CD4-positive, alpha-beta T cell (primary cell): Measurements from ENCODE around the gene MTHFR. TPM values are rescaled to one million over a fixed set of nuclear protein-coding genes. Genes with fewer than 3 reads are reported as not detected.

Source experiments
- ATAC-seq: fragments of 200-7000 bp; cut with Tn5 transposase; one replicate; pipeline ENCODE4 v1.10.0; 2022; ENCODE audit warnings: mild to moderate bottlenecking; ENCODE audit not compliant: poor library complexity
- CTCF ChIA-PET: fragments of 350-600 bp; sonication (Branson Sonifier 250); formaldehyde crosslinking; loops from one replicate; lab custom pipeline; 2021; ENCODE audit warnings: antibody characterized with exemption, inconsistent platforms; lab: Charles Lee
- POLR2A ChIA-PET: fragments of 350-600 bp; sonication (Branson Sonifier 250); formaldehyde crosslinking; loops from one replicate; lab custom pipeline; 2021; ENCODE audit warnings: antibody characterized with exemption, inconsistent platforms; lab: Charles Lee
- DNase-seq, 14 experiments: peaks; one replicate each; pipeline ENCODE4 v3.0.0-alpha.2; 2013 to 2020; ENCODE audit warnings: mixed read lengths in 2 of 14
- H3K27ac ChIP-seq, 2 donors: one replicate each; pipeline versions ENCODE4 v1.5.1 to v1.7.0; 2013; ENCODE audit warnings: low read length in 2 of 2, low read depth in 1 of 2, mild to moderate bottlenecking in 1 of 2
- H3K27me3 ChIP-seq, 2 experiments: 1 replicate in 1 of 2; 2 replicates in 1 of 2; pipeline versions ENCODE4 v1.6.1 to v1.7.0; 2013; ENCODE audit warnings: low read length in 2 of 2, control low read depth in 1 of 2, mild to moderate bottlenecking in 1 of 2, moderate library complexity in 1 of 2; ENCODE audit not compliant: insufficient read depth in 2 of 2, control insufficient read depth in 1 of 2
- H3K36me3 ChIP-seq: one replicate; pipeline ENCODE4 v1.6.1; 2013; ENCODE audit warnings: low read length, control low read depth; ENCODE audit not compliant: insufficient read depth
- H3K4me1 ChIP-seq: one replicate; pipeline ENCODE4 v1.6.1; 2013; ENCODE audit warnings: low read length, control low read depth; ENCODE audit not compliant: insufficient read depth
- H3K4me3 ChIP-seq: one replicate; pipeline ENCODE4 v1.5.1; 2013; ENCODE audit warnings: mild to moderate bottlenecking, low read length, moderate library complexity
- H3K9me3 ChIP-seq, 2 experiments: 1 replicate in 1 of 2; 2 replicates in 1 of 2; pipeline versions ENCODE4 v1.6.1 to v1.7.0; 2013; ENCODE audit warnings: low read length in 2 of 2, mild to moderate bottlenecking in 2 of 2, control low read depth in 1 of 2, moderate library complexity in 1 of 2; ENCODE audit not compliant: control insufficient read depth in 1 of 2, insufficient read depth in 1 of 2
- H3K27ac Mint-ChIP-seq: one replicate; pipeline ENCODE4 v1.8.0; 2020; ENCODE audit warnings: mixed read lengths
- H3K27me3 Mint-ChIP-seq: one replicate; pipeline ENCODE4 v1.8.0; 2021; ENCODE audit warnings: mixed read lengths
- H3K36me3 Mint-ChIP-seq: one replicate; pipeline ENCODE4 v1.8.0; 2021; ENCODE audit warnings: low read depth, mixed read lengths
- H3K4me1 Mint-ChIP-seq: one replicate; pipeline ENCODE4 v1.8.0; 2021; ENCODE audit warnings: low read depth, mixed read lengths
- H3K4me3 Mint-ChIP-seq: one replicate; pipeline ENCODE4 v1.8.0; 2020; ENCODE audit warnings: mild to moderate bottlenecking, mixed read lengths
- H3K9me3 Mint-ChIP-seq: one replicate; pipeline ENCODE4 v1.8.0; 2020; ENCODE audit warnings: mixed read lengths
- intact Hi-C, 2 experiments: fragments of 100-400 bp; cut with DNase I in 1 of 2; cut with micrococcal nuclease in 1 of 2; formaldehyde crosslinking; loops; one replicate each; pipeline versions ENCODE4 v1.15.1 to v1.9.0; 2023 to 2025; cut with DNase I, micrococcal nuclease
- total RNA-seq, 174 experiments: library from RNA in 2 of 174; stranded (reverse) in 2 of 174; gene quantifications; one replicate each; pipeline ENCODE4 v1.2.3 and lab custom pipeline; 2021 to 2026
- TF ChIP-seq, protein P1 (sequence below): fragments of 200-600 bp; IDR thresholded peaks from one replicate; pipeline ENCODE4 v1.8.0; 2022; ENCODE audit warnings: antibody characterized with exemption, mild to moderate bottlenecking

Gene MTHFR
- total RNA-seq, 2 experiments from 2014 or later = 30.8 to 31.3 TPM

DNA sequence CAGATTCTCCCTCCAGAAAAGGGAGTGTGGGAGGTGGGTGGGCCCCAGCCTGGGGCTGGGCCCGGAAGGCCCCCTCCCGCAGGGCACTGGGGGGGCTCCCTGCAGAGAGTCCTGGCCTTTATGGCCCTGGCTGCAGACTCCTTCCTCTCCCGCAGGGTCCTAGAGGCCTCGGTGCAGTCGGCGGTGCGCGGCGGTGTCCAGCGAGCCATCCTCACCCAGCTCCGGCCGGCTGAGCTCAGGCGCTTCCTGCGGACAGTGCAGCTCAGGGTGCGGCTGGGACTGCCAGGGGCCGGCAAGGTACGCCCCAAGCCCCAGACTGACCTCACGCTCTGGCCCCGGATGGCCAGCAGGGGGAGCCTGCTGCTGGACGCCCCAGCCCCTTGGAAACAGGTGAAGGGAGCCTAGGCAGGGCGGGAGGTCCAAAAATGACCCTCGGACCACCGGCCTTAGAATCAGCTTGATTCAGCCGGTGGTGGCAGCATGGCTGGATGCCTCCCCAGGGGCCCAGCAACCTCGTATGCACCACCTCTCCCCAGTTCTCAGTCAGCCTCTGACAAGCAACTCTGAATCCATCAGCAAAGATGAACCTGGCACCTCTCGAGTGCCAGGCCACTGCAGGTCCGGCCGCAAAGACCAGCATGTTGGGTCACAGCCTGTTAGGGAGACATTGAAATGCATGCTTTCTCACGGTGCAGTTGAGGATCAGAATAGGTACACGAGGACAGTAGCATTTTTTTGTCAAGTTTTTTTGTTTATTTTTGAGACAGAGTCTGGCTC lies 20.6 kb downstream of the MTHFR start:
- ATAC-seq (peak; percentile 29), DNase-seq (peak in 9 of 14 experiments; percentile 23 to 66 (median 36))
- H3K4me3 ChIP-seq = peak overlapping the region; percentile 36
- H3K4me1 ChIP-seq = peaks cover 13% of the 10 kb centered on the region
- H3K27ac ChIP-seq = no peak overlapping the region
- H3K9me3 ChIP-seq = no peaks in the 10 kb centered on the region
- H3K9me3 Mint-ChIP-seq = no peaks in the 10 kb centered on the region
- H3K27ac Mint-ChIP-seq = no peak overlapping the region
- ChIA-PET POLR2A (interaction anchor here (1.6 kb wide), 1 partner anchor 123 kb away, joined by 3 read pairs; no protein-coding TSS in a partner anchor), CTCF (no interaction called here)
- intact Hi-C loops = no loop called here
- no peak overlapping the region for H3K4me3 Mint-ChIP-seq
- TF ChIP-seq, protein P1, sequence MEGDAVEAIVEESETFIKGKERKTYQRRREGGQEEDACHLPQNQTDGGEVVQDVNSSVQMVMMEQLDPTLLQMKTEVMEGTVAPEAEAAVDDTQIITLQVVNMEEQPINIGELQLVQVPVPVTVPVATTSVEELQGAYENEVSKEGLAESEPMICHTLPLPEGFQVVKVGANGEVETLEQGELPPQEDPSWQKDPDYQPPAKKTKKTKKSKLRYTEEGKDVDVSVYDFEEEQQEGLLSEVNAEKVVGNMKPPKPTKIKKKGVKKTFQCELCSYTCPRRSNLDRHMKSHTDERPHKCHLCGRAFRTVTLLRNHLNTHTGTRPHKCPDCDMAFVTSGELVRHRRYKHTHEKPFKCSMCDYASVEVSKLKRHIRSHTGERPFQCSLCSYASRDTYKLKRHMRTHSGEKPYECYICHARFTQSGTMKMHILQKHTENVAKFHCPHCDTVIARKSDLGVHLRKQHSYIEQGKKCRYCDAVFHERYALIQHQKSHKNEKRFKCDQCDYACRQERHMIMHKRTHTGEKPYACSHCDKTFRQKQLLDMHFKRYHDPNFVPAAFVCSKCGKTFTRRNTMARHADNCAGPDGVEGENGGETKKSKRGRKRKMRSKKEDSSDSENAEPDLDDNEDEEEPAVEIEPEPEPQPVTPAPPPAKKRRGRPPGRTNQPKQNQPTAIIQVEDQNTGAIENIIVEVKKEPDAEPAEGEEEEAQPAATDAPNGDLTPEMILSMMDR = peak; percentile 81
- H3K36me3 Mint-ChIP-seq = no peaks in the 10 kb centered on the region
- peaks cover 5% of the 10 kb centered on the region for H3K36me3 ChIP-seq
- no peaks in the 10 kb centered on the region for H3K4me1 Mint-ChIP-seq
- no peaks in the 10 kb centered on the region for H3K27me3 Mint-ChIP-seq
- H3K27me3 ChIP-seq = no peaks in the 10 kb centered on the region

DNA sequence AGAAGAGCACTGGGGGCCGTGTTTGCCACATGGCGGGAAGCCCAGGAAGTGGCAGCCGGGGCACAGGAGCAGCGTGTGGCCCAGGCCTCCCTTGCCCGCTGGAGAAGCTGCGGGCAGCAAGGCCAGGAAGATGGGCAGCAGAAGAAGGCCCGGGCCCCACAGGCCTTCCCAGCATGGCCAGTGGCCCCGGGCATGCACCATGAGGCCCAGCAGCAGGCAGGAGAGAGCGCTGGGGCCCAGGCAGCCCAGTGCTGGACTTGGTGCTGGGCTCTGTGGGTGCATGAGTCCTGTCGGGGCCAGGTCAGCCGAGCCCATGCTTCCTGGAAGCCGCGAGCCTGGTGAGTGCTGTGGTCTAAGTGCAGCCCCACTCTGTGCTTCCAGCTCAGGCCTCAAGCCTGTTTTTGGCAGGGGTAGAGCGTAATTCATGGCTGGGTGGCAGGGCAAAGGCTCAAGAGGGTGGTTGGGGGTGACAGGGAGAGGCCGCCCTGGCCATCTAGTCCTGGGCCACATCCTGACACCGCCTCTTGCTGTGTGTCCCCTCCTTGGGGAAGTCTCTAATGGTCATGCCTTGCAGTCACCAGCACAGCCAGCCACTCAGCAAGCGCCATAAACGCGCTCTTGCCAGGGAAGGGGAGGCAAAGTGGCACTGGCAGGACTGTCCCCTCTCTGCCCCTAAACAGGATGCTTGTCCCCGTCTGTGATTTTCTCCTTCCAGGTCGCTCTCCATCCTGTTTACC lies 21.3 kb downstream of the MTHFR start:
- DNase-seq (peak in 1 of 14 experiments; percentile 18), ATAC-seq (no peak)
- no peak overlapping the region for H3K4me3 Mint-ChIP-seq
- Histone ChIP-seq H3K4me3 (peak overlapping the region; percentile 36), H3K4me1 (peaks cover 13% of the 10 kb centered on the region), H3K27ac (no peak overlapping the region), H3K9me3 (no peaks in the 10 kb centered on the region), H3K27me3 (no peaks in the 10 kb centered on the region), H3K36me3 (no peaks in the 10 kb centered on the region)
- no peak overlapping the region for H3K27ac Mint-ChIP-seq
- intact Hi-C loops = no loop called here
- ChIA-PET POLR2A (interaction anchor here (1.6 kb wide), 1 partner anchor 123 kb away, joined by 3 read pairs; no protein-coding TSS in a partner anchor), CTCF (no interaction called here)
- H3K27me3 Mint-ChIP-seq = no peaks in the 10 kb centered on the region
- TF ChIP-seq, protein P1 = no peak
- no peaks in the 10 kb centered on the region for H3K9me3 Mint-ChIP-seq
- H3K4me1 Mint-ChIP-seq = no peaks in the 10 kb centered on the region
- H3K36me3 Mint-ChIP-seq = no peaks in the 10 kb centered on the region

DNA sequence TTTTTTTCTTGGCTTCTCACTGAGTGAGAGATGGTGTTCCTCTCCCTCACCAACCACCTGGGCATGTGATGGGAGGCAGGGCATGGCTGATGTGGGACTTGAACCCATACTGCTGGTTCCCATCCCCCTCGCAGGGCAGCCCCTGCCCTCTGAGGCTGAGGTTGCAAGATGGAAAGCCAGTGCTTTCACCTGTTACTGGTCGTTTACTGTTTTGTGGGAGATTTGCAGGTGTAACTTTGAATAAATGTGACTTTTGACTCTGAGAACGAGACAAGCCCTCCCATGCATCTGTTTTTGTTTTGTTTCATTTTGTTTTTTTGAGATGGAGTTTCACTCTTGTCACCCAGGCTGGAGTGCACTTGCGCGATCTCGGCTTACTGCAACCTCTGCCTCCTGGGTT lies 22.2 kb downstream of the MTHFR start:
- H3K36me3 ChIP-seq = no peaks in the 10 kb centered on the region
- H3K9me3 ChIP-seq = no peaks in the 10 kb centered on the region
- TF ChIP-seq, protein P1 = no peak
- Mint-ChIP-seq H3K36me3 (no peaks in the 10 kb centered on the region), H3K4me3 (no peak overlapping the region), H3K27me3 (no peaks in the 10 kb centered on the region), H3K4me1 (no peaks in the 10 kb centered on the region), H3K27ac (no peak overlapping the region), H3K9me3 (no peaks in the 10 kb centered on the region)
- H3K27me3 ChIP-seq = no peaks in the 10 kb centered on the region
- no peak overlapping the region for H3K27ac ChIP-seq
- peaks cover 13% of the 10 kb centered on the region for H3K4me1 ChIP-seq
- intact Hi-C loops = no loop called here
- no peak for ATAC-seq
- ChIA-PET CTCF (no interaction called here), POLR2A (no interaction called here)
- DNase-seq = no peak
- H3K4me3 ChIP-seq = no peak overlapping the region
